ENCODE results near the gene FBXO33.

The FBXO33 gene

GRCh38 chr14:39430762-39431415 lies 1.3 kb downstream of the FBXO33 start:
- no peak for DNase-seq

DNA sequence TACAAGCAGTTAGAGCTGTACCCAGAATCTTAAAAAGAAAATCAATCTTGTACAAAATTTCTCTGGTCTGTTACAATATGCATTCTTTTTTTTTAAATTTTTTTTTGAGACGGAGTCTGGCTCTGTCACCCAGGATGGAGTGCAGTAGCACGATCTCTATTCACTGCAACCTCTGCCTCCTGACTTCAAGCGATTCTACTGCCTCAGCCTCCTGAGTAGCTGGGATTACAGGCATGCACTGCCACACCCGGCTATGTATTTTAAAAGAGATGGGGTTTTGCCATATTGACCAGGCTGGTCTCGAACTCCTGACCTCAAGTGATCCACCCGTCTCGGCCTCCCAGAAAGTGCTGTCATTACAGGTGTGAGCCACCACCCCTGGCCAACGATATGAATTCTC lies 4.1 kb downstream of the FBXO33 start:
- no peak for DNase-seq

- peak; percentile 19 to 50 for DNase-seq
These were observed 5.6 kb downstream of the FBXO33 start for GRCh38 chr14:39426605-39427004.

DNA sequence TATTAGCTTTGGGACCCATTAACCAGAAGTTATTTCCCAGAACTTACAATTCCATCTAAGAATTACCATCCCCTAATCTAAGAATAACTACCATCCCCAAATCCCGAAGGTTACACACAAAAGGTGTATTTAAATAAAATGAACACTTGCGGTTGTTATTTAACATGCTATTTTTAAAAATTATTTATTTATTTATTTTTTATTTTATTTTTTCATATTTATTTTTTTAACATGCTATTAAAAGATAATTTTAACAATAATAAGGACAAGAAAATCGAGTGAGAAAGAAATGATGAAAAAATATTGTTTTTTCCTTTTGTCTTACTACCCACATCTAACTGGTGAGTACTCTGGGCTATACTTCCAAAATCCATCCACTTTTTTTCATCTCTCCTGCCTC lies 6.3 kb downstream of the FBXO33 start:
- DNase-seq, result no peak

DNA sequence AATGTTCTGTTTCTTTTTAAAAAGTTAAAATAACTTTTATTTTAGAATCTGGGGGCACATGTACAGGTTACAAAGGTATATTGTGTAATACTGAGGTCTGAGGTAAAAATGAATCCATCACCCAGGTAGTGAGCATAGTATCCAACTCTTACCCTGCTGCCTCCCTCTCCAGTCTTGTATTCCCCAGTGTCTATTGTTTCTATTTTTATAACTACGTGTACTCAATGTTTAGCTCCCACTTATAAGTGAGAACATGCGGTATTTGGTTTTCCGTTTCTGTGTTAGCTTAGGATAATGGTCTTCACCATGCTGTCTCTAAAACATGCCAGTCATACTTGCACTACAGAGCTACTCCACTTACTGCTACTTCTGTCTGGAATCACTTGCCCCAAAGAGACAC lies 8.4 kb downstream of the FBXO33 start:
- DNase-seq, result no peak

GRCh38 chr14:39422243-39422642 lies 10.0 kb downstream of the FBXO33 start:
- DNase-seq, result no peak

- no peak for DNase-seq
These were observed 13.0 kb downstream of the FBXO33 start for GRCh38 chr14:39419272-39419671.

GRCh38 chr14:39417014-39417413 lies 15.2 kb downstream of the FBXO33 start:
- no peak for DNase-seq

DNA sequence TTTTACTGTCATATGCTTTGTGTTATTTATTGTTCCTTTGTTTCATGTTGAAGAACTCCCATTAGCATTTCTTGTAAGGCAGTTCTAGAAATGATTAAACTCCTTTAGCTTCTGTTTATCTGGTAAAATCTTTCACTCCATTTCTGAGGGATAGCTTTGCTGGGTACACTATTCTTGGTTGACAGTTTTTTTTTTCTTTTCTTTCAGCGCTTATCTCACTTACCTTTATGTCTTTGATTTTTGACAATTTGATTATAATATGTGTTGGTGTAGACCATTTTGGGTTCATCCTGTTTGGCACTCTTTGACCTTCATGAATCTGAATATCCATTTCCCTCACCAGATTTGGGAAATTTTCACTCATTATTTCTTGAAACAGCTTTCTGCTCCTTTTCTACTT lies 16.2 kb downstream of the FBXO33 start:
- no peak for DNase-seq

GRCh38 chr14:39406560-39406959 lies 25.7 kb downstream of the FBXO33 start:
- DNase-seq, result no peak

DNA sequence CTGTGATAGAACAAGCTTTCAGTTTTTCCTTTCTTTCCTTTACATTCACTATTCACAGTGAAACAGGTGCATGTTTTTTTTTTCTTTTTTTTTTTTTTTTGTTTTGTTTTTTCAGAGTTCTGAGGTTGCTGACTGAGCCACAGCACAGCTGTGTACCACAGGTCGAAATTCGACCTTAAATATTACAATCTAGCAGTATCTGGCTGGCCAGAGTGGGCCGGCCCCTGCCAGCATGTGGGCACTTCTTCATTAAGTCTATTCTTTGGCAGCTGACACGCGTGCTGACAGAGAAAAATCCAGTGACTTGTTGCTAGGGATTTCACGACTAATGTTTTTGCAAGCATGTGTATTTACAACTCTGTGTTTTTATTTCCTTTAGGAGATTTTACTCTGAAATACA lies 33.9 kb downstream of the FBXO33 start:
- DNase-seq, result no peak

GRCh38 chr14:39396448-39396847 lies 35.8 kb downstream of the FBXO33 start:
- no peak for DNase-seq

DNA sequence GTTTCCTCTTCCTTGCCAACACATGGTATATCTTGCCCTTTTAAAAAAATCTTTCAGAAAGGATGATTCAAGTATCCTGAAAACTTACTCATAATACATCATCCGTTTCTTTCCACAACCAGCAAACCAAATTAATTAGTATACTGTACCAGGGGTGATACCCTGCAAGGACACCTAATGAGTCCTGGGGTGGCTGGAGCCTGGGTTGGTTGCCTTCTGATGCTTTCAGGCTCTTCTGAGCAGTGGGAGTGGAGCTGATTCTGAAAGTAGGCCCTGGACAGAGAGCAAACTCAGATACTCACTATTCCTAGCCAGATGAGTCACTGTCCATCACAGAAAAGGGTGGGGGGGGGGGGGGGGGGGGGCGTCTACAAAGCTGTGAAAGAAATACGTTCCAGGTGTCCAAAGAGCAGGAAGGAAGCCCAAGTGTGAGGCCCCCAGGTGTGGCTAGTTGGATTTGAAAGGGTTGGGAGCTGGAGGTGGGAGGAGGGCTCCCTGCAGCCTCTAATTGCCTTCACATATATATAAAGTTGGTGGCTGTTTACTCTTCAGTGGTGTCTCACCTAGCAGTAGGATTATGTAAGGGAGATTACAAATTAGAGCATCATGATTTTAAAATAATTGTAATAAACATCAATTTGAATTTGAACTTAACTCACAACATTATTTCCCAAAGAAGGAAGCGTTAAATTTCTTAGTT lies 36.5 kb downstream of the FBXO33 start:
- DNase-seq, result no peak

DNA sequence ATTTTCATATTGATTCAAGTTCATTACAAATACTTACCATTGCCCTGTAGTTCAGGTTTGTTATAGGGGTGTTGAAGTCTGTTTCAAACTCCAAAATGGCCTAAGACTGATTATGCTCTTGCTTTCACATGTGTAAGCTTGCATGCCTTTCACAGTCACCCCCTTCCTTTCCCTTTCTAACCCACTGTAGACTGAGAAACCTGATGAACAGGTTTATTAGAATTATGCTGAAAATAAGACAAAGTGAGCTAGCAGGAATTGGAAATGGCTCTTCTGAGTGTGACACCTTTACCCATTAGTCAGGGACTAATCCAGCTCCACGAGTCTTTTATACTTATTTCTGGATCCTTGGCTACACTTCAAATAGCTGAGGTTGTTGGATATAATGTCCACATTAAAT lies 38.9 kb downstream of the FBXO33 start:
- no peak for DNase-seq

GRCh38 chr14:39384177-39384576 lies 48.1 kb downstream of the FBXO33 start:
- DNase-seq, result no peak

DNA sequence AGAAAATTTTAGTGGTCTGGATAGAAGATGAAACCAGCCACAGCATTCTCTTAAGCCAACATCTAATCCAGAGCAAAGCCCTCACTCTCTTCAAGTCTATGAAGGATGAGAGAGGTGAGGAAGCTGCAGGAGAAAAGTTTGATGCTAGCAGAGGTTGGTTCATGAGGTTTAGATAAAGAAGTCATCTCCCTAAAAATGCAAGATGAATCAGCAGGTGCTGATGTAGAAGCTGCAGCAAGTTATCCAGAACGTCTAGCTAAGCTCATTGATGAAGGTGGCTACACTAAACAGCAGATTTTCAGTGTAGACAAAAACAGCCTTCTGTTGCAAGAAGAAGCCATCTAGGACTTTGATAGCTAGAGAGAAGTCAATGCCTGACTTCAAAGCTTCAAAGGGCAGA lies 48.5 kb downstream of the FBXO33 start:
- no peak for DNase-seq

GRCh38 chr14:39383026-39383660 lies 49.1 kb downstream of the FBXO33 start:
- DNase-seq, result no peak

- DNase-seq, result no peak
These were observed 49.8 kb downstream of the FBXO33 start for GRCh38 chr14:39382463-39382862.

GRCh38 chr14:39381366-39381765 lies 50.9 kb downstream of the FBXO33 start:
- DNase-seq, result no peak

GRCh38 chr14:39376667-39377403 lies 55.4 kb downstream of the FBXO33 start:
- DNase-seq, result no peak

DNA sequence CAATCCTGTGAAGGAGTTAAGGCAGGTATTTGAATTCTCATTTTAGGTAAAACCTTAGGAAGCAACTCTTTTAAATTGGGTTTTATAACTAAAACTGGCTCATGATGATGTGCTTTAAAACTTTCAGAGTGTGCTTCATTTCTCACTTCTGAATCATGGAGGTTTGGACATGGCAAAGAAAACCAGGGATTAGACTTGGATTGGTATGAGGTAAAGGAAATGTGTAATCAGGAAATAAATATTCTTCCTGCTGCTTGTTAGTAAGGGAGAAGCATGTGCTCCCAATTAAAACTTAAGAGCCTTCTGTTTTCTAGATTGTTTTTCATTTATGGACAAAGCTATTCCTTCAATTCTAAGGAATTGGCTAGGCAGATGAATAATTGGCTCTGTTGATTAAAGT lies 57.4 kb downstream of the FBXO33 start:
- DNase-seq, result no peak

DNA sequence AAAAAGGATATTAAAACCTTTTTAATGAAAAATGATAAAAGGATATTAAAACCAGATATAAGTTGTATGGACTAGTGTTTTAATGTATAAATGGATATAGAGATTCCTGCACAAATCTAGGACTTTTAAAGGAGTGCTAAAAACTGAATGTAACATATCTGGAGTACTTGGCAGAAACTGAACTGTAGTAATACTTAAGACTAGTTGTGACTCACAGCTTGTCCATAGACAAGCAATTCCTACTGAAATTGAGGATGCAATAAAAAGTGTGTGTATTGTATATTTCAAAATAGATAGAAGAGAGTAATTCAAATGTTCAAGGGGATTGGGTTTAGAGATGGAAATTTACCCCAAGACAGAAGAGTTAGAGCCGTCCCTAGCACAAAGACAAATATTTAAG lies 59.6 kb downstream of the FBXO33 start:
- DNase-seq, result no peak

- no peak for DNase-seq
These were observed 61.8 kb downstream of the FBXO33 start for GRCh38 chr14:39370415-39370814.

- DNase-seq, result no peak
These were observed 63.2 kb downstream of the FBXO33 start for GRCh38 chr14:39369029-39369428.
